Stimulated activated naive CD4-positive, alpha-beta T cell treated with Interleukin-2 at 50 U/mL for 16 hours (primary cell): Measurements from ENCODE around the gene EPHX1.

Experiments
- DNase-seq: peaks from one replicate; lab custom pipeline; 2025; lab: John Stamatoyannopoulos, UW

Gene EPHX1

GRCh38 chr1:225861834-225862580, 52.1 kb downstream of the EPHX1 start:
- DNase-seq, result no peak

GRCh38 chr1:225862581-225862950, 52.6 kb downstream of the EPHX1 start:
- no peak for DNase-seq

GRCh38 chr1:225863167-225863566, 53.2 kb downstream of the EPHX1 start:
- no peak for DNase-seq

- DNase-seq, result no peak
These were observed 55.6 kb downstream of the EPHX1 start for GRCh38 chr1:225865514-225865913.

GRCh38 chr1:225866061-225866837, 56.3 kb downstream of the EPHX1 start:
- DNase-seq, result peak; percentile 76

GRCh38 chr1:225866981-225867380, 57.1 kb downstream of the EPHX1 start:
- DNase-seq, result no peak

- DNase-seq, result no peak
These were observed 58.9 kb downstream of the EPHX1 start for GRCh38 chr1:225868631-225869330.

- DNase-seq, result no peak
These were observed 61.0 kb downstream of the EPHX1 start for GRCh38 chr1:225870911-225871310.

GRCh38 chr1:225871359-225872074, 61.6 kb downstream of the EPHX1 start:
- DNase-seq, result no peak

GRCh38 chr1:225872075-225872430, 62.1 kb downstream of the EPHX1 start:
- no peak for DNase-seq

- no peak for DNase-seq
These were observed 63.4 kb downstream of the EPHX1 start for GRCh38 chr1:225873281-225873850.

- no peak for DNase-seq
These were observed 64.5 kb downstream of the EPHX1 start for GRCh38 chr1:225874431-225874830.

- DNase-seq, result no peak
These were observed 65.3 kb downstream of the EPHX1 start for GRCh38 chr1:225875044-225875815.

- DNase-seq, result no peak
These were observed 67.1 kb downstream of the EPHX1 start for GRCh38 chr1:225876900-225877510.

- DNase-seq, result no peak
These were observed 67.7 kb downstream of the EPHX1 start for GRCh38 chr1:225877580-225877979.

- DNase-seq, result no peak
These were observed 68.4 kb downstream of the EPHX1 start for GRCh38 chr1:225878282-225878681.

GRCh38 chr1:225879521-225880221, 69.7 kb downstream of the EPHX1 start:
- DNase-seq, result no peak

GRCh38 chr1:225880222-225880588, 70.3 kb downstream of the EPHX1 start:
- DNase-seq, result no peak

- no peak for DNase-seq
These were observed 70.7 kb downstream of the EPHX1 start for GRCh38 chr1:225880636-225881035.
